ENCODE results near the gene MMP8. TPM values are rescaled to one million over a fixed set of nuclear protein-coding genes. Genes with fewer than 3 reads are reported as not detected.

MMP8 gene
- total RNA-seq, 4 donors from 2014 or later, result 0.13 to 0.46 (median 0.24) TPM; not detected in 1

- no peaks in the 10 kb centered on the region for H3K36me3 ChIP-seq
- H3K4me1 ChIP-seq, result no peaks in the 10 kb centered on the region
- no peak overlapping the region for H3K27ac ChIP-seq
- H3K4me3 ChIP-seq, result no peak overlapping the region
- ATAC-seq (no peak), DNase-seq (no peak)
- TF ChIP-seq CTCF (IDR thresholded peaks at IDR 0.05 in 4 of 5, conservative IDR thresholded peaks at IDR 0.05 in 1 of 5) (no peak), POLR2A (IDR thresholded peaks at IDR 0.05) (no peak)
- no peaks in the 10 kb centered on the region for H3K9me3 ChIP-seq
- intact Hi-C loops (cut with DNase I; ENCODE audit: low total_unique reads), result no loop called here
- in situ Hi-C loops (cut with MboI; ENCODE audit: low sequenced_read_pairs in 4 of 4), result no loop called here
- no peaks in the 10 kb centered on the region for H3K27me3 ChIP-seq
These were observed 29.6 kb downstream of the MMP8 start for GRCh38 chr11:102695201-102695600.

- DNase-seq (no peak), ATAC-seq (no peak)
- no peaks in the 10 kb centered on the region for H3K9me3 ChIP-seq
- no peaks in the 10 kb centered on the region for H3K27me3 ChIP-seq
- TF ChIP-seq CTCF (IDR thresholded peaks at IDR 0.05 in 4 of 5, conservative IDR thresholded peaks at IDR 0.05 in 1 of 5), result no peak
- TF ChIP-seq POLR2A (IDR thresholded peaks at IDR 0.05), result no peak
- H3K4me3 ChIP-seq, result no peak overlapping the region
- no peak overlapping the region for H3K27ac ChIP-seq
- in situ Hi-C loops (cut with MboI; ENCODE audit: low sequenced_read_pairs in 4 of 4), result no loop called here
- H3K36me3 ChIP-seq, result no peaks in the 10 kb centered on the region
- H3K4me1 ChIP-seq, result no peaks in the 10 kb centered on the region
- intact Hi-C loops (cut with DNase I; ENCODE audit: low total_unique reads), result no loop called here
These were observed 39.0 kb downstream of the MMP8 start for GRCh38 chr11:102685754-102686153.

GRCh38 chr11:102685338-102685737 lies 39.4 kb downstream of the MMP8 start:
- in situ Hi-C loops (cut with MboI; ENCODE audit: low sequenced_read_pairs in 4 of 4), result no loop called here

GRCh38 chr11:102683277-102683676 lies 41.5 kb downstream of the MMP8 start:
- in situ Hi-C loops (cut with MboI; ENCODE audit: low sequenced_read_pairs in 4 of 4), result no loop called here
- Histone ChIP-seq H3K36me3 (no peaks in the 10 kb centered on the region), H3K27me3 (no peaks in the 10 kb centered on the region), H3K27ac (no peak overlapping the region), H3K9me3 (no peaks in the 10 kb centered on the region), H3K4me3 (no peak overlapping the region), H3K4me1 (no peaks in the 10 kb centered on the region)
- intact Hi-C loops (cut with DNase I; ENCODE audit: low total_unique reads), result no loop called here
- TF ChIP-seq CTCF (IDR thresholded peaks at IDR 0.05 in 4 of 5, conservative IDR thresholded peaks at IDR 0.05 in 1 of 5), result no peak
- TF ChIP-seq POLR2A (IDR thresholded peaks at IDR 0.05), result no peak
- no peak for DNase-seq
- no peak for ATAC-seq

More at GRCh38 chr11:102685338-102685737, 39.4 kb downstream of the MMP8 start:
- DNase-seq, result no peak
- no peak overlapping the region for H3K27ac ChIP-seq
- no peaks in the 10 kb centered on the region for H3K36me3 ChIP-seq
- no peak for TF ChIP-seq CTCF (IDR thresholded peaks at IDR 0.05 in 4 of 5, conservative IDR thresholded peaks at IDR 0.05 in 1 of 5)
- TF ChIP-seq POLR2A (IDR thresholded peaks at IDR 0.05), result no peak
- H3K4me1 ChIP-seq, result no peaks in the 10 kb centered on the region
- no peak overlapping the region for H3K4me3 ChIP-seq
- H3K27me3 ChIP-seq, result no peaks in the 10 kb centered on the region
- intact Hi-C loops (cut with DNase I; ENCODE audit: low total_unique reads), result no loop called here
- no peak for ATAC-seq
- no peaks in the 10 kb centered on the region for H3K9me3 ChIP-seq

- ATAC-seq (peak; percentile 86 to 89), DNase-seq (peak; percentile 38 to 71)
- in situ Hi-C loops (cut with MboI; ENCODE audit: low sequenced_read_pairs in 4 of 4), result no loop called here
- H3K9me3 ChIP-seq, result no peaks in the 10 kb centered on the region
- TF ChIP-seq POLR2A (IDR thresholded peaks at IDR 0.05), result no peak
- TF ChIP-seq CTCF (IDR thresholded peaks at IDR 0.05 in 4 of 5, conservative IDR thresholded peaks at IDR 0.05 in 1 of 5), result no peak
- H3K4me1 ChIP-seq, result no peaks in the 10 kb centered on the region
- no peak overlapping the region for H3K4me3 ChIP-seq
- H3K27me3 ChIP-seq, result no peaks in the 10 kb centered on the region
- H3K36me3 ChIP-seq, result no peaks in the 10 kb centered on the region
- intact Hi-C loops (cut with DNase I; ENCODE audit: low total_unique reads), result no loop called here
- H3K27ac ChIP-seq, result no peak overlapping the region
These were observed 43.8 kb downstream of the MMP8 start for GRCh38 chr11:102680945-102681344.

Data from gastrocnemius medialis (tissue), 4 donors.